Measurements from ENCODE around the gene NF2.

The NF2 gene

DNA sequence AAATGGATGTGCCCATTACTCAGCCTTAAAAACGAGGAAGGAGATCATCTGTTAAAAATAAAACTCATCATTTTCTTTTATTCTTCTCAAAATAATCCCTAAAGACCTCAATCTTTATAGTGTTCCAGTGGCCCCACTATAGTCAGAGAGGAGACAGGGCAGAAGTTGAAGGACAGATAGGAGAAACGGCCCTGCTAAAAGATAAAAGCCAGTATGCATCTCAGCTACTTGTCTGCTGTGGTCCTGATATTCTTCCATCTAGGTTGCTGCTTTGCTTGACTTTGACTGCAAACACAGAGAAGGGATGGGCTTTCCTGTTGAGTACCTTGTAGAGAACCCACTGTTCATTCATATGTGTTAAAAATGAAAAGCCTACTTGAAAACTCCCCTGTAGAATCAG, 31.4 kb downstream of the NF2 start:
- no peak overlapping the region for H3K4me3 ChIP-seq (ENCODE audit: low read length)
- H3K79me2 ChIP-seq (ENCODE audit: low read length): peaks cover 54% of the 10 kb centered on the region
- H3K27me3 ChIP-seq (ENCODE audit: low read depth, low read length): no peaks in the 10 kb centered on the region
- peaks cover 64% of the 10 kb centered on the region for H4K20me1 ChIP-seq (ENCODE audit: insufficient read depth, low read length)
- no peak overlapping the region for H2AFZ ChIP-seq (ENCODE audit: low read depth, low read length)
- H3K27ac ChIP-seq (ENCODE audit: low read length): no peak overlapping the region
- H3K9ac ChIP-seq (ENCODE audit: low read length): no peak overlapping the region
- H3K4me1 ChIP-seq (ENCODE audit: low read length): no peaks in the 10 kb centered on the region
- no peak for TF ChIP-seq EZH2phosphoT487 (IDR thresholded peaks at IDR 0.05; ENCODE audit: low read depth)
- TF ChIP-seq, protein P1, sequence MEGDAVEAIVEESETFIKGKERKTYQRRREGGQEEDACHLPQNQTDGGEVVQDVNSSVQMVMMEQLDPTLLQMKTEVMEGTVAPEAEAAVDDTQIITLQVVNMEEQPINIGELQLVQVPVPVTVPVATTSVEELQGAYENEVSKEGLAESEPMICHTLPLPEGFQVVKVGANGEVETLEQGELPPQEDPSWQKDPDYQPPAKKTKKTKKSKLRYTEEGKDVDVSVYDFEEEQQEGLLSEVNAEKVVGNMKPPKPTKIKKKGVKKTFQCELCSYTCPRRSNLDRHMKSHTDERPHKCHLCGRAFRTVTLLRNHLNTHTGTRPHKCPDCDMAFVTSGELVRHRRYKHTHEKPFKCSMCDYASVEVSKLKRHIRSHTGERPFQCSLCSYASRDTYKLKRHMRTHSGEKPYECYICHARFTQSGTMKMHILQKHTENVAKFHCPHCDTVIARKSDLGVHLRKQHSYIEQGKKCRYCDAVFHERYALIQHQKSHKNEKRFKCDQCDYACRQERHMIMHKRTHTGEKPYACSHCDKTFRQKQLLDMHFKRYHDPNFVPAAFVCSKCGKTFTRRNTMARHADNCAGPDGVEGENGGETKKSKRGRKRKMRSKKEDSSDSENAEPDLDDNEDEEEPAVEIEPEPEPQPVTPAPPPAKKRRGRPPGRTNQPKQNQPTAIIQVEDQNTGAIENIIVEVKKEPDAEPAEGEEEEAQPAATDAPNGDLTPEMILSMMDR (IDR thresholded peaks at IDR 0.05; ENCODE audit: low read depth, low read length): no peak
- peaks cover 20% of the 10 kb centered on the region for H3K36me3 ChIP-seq (replicated peaks; ENCODE audit: low read depth, low read length)
- no peak overlapping the region for H3K4me2 ChIP-seq (ENCODE audit: low read length)
- no peaks in the 10 kb centered on the region for H3K9me3 ChIP-seq (ENCODE audit: insufficient read depth, low read length)

DNA sequence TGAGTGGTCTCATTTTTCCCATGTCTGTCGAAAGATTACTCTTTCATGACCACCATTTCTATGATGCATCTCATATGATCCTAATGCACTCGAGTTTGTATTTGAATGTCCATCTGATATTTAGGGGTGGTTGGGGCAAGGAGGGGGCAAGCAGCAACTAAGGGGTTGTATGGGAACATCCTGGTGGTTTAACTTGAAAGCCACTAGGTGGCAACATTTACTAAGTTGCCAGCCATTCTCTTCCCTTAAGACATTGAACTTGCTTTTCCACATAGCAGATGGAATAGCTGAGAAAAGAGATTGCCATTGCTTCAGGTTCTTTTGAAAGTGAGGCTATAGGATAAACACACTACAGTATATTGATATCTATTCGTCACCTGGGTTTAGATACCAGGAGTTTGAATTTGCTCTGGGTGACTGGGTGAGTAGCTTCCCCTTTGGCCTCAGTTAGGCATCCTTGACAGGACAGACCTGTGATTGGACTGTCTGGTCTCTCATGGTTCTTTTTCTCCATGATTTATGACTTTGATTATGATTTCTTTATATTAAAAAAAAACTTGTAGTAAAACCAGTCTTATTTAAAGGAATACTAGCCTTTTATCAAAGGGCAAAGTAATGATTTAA, 32.4 kb downstream of the NF2 start:
- H3K79me2 ChIP-seq (ENCODE audit: low read length): peaks cover 44% of the 10 kb centered on the region
- peaks cover 56% of the 10 kb centered on the region for H4K20me1 ChIP-seq (ENCODE audit: insufficient read depth, low read length)
- H3K4me1 ChIP-seq (ENCODE audit: low read length): peaks cover under 1% of the 10 kb centered on the region; the same call in 1 of the 2 replicates
- no peak overlapping the region for H3K4me2 ChIP-seq (ENCODE audit: low read length)
- H3K9me3 ChIP-seq (ENCODE audit: insufficient read depth, low read length): no peaks in the 10 kb centered on the region
- no peaks in the 10 kb centered on the region for H3K27me3 ChIP-seq (ENCODE audit: low read depth, low read length)
- no peak overlapping the region for H2AFZ ChIP-seq (ENCODE audit: low read depth, low read length)
- H3K36me3 ChIP-seq (replicated peaks; ENCODE audit: low read depth, low read length): peaks cover 20% of the 10 kb centered on the region
- no peak overlapping the region for H3K27ac ChIP-seq (ENCODE audit: low read length)
- no peak overlapping the region for H3K4me3 ChIP-seq (ENCODE audit: low read length)
- no peak overlapping the region for H3K9ac ChIP-seq (ENCODE audit: low read length)
- TF ChIP-seq, protein P1 (IDR thresholded peaks at IDR 0.05; ENCODE audit: low read depth, low read length): peak; percentile 82
- TF ChIP-seq EZH2phosphoT487 (IDR thresholded peaks at IDR 0.05; ENCODE audit: low read depth): no peak

DNA sequence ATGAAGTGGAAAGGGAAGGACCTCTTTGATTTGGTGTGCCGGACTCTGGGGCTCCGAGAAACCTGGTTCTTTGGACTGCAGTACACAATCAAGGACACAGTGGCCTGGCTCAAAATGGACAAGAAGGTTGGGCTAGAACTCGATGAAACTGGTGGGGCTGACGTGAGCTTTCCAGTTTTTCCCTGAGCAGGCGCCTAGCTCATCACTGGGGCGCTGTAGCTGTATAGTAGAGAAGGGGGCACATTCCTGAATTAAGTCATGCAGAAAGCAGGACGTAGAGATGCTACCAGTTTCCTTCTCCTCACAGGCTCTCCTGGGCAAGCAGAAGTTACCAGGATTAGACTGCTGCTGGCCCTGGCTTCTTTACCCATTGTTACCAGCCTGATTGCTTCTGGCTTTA, 33.3 kb downstream of the NF2 start:
- TF ChIP-seq EZH2phosphoT487 (IDR thresholded peaks at IDR 0.05; ENCODE audit: low read depth): no peak
- TF ChIP-seq, protein P1 (IDR thresholded peaks at IDR 0.05; ENCODE audit: low read depth, low read length): no peak
- H4K20me1 ChIP-seq (ENCODE audit: insufficient read depth, low read length): peaks cover 50% of the 10 kb centered on the region
- H3K9ac ChIP-seq (ENCODE audit: low read length): no peak overlapping the region
- H3K27ac ChIP-seq (ENCODE audit: low read length): no peak overlapping the region
- peaks cover 23% of the 10 kb centered on the region for H3K36me3 ChIP-seq (replicated peaks; ENCODE audit: low read depth, low read length)
- H2AFZ ChIP-seq (ENCODE audit: low read depth, low read length): no peak overlapping the region
- H3K4me1 ChIP-seq (ENCODE audit: low read length): peaks cover 9% of the 10 kb centered on the region
- no peak overlapping the region for H3K4me3 ChIP-seq (ENCODE audit: low read length)
- no peak overlapping the region for H3K4me2 ChIP-seq (ENCODE audit: low read length)
- no peaks in the 10 kb centered on the region for H3K9me3 ChIP-seq (ENCODE audit: insufficient read depth, low read length)
- H3K27me3 ChIP-seq (ENCODE audit: low read depth, low read length): no peaks in the 10 kb centered on the region
- peaks cover 35% of the 10 kb centered on the region for H3K79me2 ChIP-seq (ENCODE audit: low read length)

DNA sequence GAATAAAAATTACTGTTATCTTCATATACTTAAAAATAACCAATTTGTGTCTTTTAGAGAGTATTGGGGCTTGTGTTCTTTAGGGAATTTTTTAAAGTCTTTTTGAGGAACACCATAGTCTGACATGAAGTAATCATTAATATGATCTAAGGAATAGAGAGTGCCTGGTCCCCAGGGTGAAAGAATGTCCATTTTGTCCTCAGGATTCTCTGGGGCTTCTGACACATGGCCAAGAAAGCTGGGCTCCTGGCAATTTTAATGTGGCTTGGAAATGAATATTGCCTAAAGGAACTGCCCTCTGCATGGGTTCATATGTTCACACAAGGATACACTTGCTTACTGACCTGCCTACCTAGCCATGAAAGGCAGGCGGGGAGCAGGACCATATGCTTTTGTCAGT, 33.7 kb downstream of the NF2 start:
- H3K36me3 ChIP-seq (replicated peaks; ENCODE audit: low read depth, low read length): peaks cover 28% of the 10 kb centered on the region
- peaks cover 14% of the 10 kb centered on the region for H3K4me1 ChIP-seq (ENCODE audit: low read length)
- H3K79me2 ChIP-seq (ENCODE audit: low read length): peaks cover 32% of the 10 kb centered on the region
- no peak overlapping the region for H3K9ac ChIP-seq (ENCODE audit: low read length)
- TF ChIP-seq EZH2phosphoT487 (IDR thresholded peaks at IDR 0.05; ENCODE audit: low read depth): no peak
- TF ChIP-seq, protein P1 (IDR thresholded peaks at IDR 0.05; ENCODE audit: low read depth, low read length): no peak
- no peaks in the 10 kb centered on the region for H3K9me3 ChIP-seq (ENCODE audit: insufficient read depth, low read length)
- H2AFZ ChIP-seq (ENCODE audit: low read depth, low read length): no peak overlapping the region
- H4K20me1 ChIP-seq (ENCODE audit: insufficient read depth, low read length): peaks cover 47% of the 10 kb centered on the region
- no peak overlapping the region for H3K4me2 ChIP-seq (ENCODE audit: low read length)
- H3K27ac ChIP-seq (ENCODE audit: low read length): no peak overlapping the region
- no peak overlapping the region for H3K4me3 ChIP-seq (ENCODE audit: low read length)
- no peaks in the 10 kb centered on the region for H3K27me3 ChIP-seq (ENCODE audit: low read depth, low read length)

Data from OCI-LY3 (cell line).